Measurements from ENCODE around the gene TCERG1L.

Gene TCERG1L

GRCh38 chr10:131071721-131072120, 239.8 kb downstream of the TCERG1L start:
- DNase-seq (ENCODE audit: low read depth, low spot score) = no peak

DNA sequence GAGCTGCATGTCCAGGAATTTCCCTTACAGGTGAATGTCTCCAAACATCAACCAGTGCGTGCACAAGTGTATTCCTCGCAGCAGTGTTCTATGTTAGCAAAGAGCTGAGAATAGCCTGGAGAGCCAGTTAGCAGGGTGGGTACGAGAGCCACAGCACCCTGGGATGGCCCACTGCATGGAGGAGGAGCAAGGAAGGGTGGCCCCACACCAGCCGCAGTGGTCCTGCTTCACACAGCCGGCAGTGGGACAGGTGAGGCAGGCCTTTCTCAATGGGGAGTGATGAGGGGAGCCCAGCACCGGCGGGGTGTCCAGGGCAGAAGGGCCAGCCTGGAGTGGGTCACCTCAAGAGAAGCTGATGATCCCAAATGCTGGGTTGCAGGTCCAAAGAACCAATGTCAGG, 240.7 kb downstream of the TCERG1L start:
- no peak for DNase-seq (ENCODE audit: low read depth, low spot score)

- no peak for DNase-seq (ENCODE audit: low read depth, low spot score)
These were observed 242.8 kb downstream of the TCERG1L start for GRCh38 chr10:131068760-131069159.

DNA sequence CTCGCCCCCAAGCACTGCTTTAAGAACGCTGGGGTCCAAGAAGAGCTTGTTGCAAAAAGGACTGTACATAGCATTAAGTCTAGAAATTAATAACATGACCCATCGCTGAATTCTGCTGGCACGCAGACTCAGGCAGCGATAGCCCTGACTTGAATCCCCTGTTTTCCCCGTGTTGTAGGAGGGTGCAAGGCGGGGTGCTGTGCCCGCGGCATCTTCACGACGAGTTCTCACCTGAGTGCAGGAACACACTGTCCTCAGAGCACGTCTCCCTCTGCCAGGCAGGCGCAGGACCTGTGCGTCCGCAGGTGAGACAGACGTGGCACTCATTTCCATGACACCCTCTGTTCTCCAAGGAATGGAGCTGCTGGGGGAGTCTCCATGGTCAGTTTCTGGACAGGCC, 243.2 kb downstream of the TCERG1L start:
- no peak for DNase-seq (ENCODE audit: low read depth, low spot score)

DNA sequence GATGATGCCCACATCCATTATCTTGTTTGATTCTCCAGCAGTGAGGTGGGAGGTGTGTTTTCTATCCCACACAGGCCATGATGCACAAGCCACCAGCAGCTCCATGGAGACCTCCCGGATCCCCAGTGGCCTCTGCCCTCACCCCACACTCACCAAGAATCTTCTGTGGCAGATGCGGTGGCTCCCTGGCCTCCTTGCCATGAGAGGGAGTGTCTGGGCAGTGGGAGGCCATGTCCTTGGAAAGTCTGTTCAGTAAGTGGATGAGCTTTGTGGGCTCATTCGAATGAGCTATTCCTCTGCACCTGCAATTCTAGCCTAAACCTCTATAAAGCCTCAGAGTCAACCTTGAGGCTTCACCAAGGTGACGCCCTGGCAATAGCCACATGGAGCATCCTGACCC, 243.8 kb downstream of the TCERG1L start:
- no peak for DNase-seq (ENCODE audit: low read depth, low spot score)

DNA sequence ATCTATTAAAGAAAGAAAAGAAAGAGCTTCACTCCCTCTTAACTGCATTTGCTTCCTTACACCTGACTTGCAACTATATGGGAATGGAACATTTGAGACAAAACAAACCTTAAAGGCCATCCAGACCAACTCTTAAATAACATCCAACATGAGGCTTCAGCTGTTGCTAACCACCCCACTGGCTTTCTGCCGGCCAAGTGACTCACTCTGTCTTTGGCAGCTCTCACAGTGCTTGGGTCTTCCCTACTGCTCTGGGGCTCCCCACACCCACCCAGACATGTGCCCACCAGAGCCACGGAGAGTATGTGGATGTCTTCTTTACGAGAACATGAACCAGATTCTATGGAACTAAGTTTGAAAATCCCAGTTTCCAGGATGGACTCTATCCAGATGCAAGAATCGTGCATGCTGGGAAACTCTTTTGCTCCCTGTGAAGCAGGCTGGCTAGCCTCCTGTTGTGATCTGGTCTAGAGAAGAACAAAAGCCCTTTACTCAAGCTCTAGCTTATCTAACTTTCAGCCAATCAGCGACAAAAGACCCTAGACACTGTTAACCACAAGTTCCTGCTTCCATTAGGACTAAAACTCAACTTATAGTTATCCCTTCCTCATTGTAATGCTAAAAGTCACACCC, 245.7 kb downstream of the TCERG1L start:
- DNase-seq (ENCODE audit: low read depth, low spot score) = no peak

GRCh38 chr10:131063311-131063710, 248.2 kb downstream of the TCERG1L start:
- DNase-seq (ENCODE audit: low read depth, low spot score) = no peak

GRCh38 chr10:131062621-131063260, 248.8 kb downstream of the TCERG1L start:
- no peak for DNase-seq (ENCODE audit: low read depth, low spot score)

GRCh38 chr10:131061216-131061615, 250.3 kb downstream of the TCERG1L start:
- DNase-seq (ENCODE audit: low read depth, low spot score) = no peak

GRCh38 chr10:131059881-131060280, 251.6 kb downstream of the TCERG1L start:
- DNase-seq (ENCODE audit: low read depth, low spot score) = no peak

- no peak for DNase-seq (ENCODE audit: low read depth, low spot score)
These were observed 252.7 kb downstream of the TCERG1L start for GRCh38 chr10:131058799-131059198.

GRCh38 chr10:131056781-131057180, 254.7 kb downstream of the TCERG1L start:
- no peak for DNase-seq (ENCODE audit: low read depth, low spot score)

- no peak for DNase-seq (ENCODE audit: low read depth, low spot score)
These were observed 255.4 kb downstream of the TCERG1L start for GRCh38 chr10:131056091-131056579.

DNA sequence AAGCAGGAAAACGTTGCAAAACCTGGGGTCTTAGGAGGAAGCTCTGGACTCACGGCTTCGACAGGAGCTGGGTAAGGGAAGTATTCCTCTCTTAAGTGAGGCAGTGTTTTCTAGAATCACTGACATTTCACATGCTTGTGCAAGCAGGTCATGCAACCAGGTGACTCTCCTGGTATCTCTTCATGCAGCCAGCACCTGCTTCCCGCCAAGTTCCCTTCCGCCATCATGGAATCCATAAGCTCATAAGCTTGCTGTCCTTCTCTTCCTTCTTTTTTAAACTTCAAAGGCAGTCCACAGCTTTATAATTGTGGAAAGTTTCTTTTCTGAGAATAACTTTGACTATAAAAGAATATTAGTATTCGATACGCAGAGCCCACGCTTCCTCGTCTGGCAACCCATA, 256.1 kb downstream of the TCERG1L start:
- no peak for DNase-seq (ENCODE audit: low read depth, low spot score)

DNA sequence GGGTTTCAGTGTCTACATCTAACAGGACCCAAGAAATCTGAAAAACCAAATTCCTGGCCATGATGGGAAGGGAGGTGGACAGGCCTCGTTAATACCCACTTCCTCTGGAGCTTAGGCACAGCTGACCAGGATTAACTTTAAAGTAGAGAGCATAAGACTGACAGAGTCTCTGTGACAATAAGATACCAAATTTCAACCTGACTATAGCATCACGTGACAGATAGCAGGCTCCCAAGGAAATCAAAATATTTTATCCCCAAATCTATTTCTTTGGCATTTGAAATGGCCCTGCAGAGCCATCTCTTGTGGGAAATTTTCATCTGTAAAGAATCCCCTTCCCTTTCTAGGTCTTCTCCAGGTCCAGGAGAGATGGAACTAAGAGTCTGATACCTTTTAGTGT, 258.3 kb downstream of the TCERG1L start:
- no peak for DNase-seq (ENCODE audit: low read depth, low spot score)

DNA sequence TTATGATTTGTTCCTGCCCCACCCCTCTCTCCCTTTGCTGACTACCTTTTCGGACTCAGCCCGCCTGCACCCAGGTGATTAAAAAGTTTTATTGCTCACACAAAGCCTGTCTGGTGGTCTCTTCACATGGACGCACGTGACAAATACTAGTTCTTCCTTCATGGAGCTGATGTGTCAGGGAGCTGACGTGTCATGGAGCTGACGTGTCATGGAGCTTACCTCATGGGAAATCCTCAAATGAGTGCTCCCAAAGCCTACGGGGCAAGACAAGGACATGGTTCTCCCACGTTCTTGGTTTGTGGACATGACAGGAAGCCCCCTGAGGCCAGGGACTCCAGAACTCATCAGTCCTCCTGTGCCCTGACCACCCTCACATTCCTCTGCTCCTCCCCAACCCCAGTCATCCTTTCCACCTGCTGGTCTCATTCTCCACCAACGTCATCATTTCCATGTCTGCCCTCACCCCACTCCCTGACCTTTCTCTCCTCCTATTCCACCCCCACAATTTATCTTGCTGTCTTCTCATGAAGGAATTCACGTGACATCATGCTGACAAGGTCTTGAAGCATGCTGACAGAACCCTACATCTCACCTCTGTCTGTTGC, 261.3 kb downstream of the TCERG1L start:
- DNase-seq (ENCODE audit: low read depth, low spot score) = no peak

GRCh38 chr10:131049016-131049415, 262.5 kb downstream of the TCERG1L start:
- peak; percentile 25 for DNase-seq (ENCODE audit: low read depth, low spot score)

DNA sequence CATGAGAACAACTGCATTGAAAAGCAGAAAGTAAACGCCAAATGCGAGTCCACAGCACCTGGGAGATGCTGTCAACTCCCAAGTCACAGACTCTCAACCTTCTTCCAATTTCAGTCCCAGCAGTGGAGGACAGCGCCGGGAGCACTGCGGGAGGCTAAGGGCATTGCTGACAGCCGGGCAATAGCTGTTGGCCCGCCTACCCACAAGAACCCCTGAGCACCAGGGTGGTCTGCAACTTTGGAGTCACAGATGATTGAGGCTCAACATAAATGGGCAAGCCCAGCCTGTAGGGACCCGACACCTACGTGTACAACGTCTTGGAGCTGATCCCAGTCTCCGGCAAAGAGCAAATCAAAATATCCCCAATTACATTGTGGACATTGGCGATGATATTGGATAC, 262.9 kb downstream of the TCERG1L start:
- DNase-seq (ENCODE audit: low read depth, low spot score) = no peak

- DNase-seq (ENCODE audit: low read depth, low spot score) = no peak
These were observed 264.0 kb downstream of the TCERG1L start for GRCh38 chr10:131047501-131047900.

DNA sequence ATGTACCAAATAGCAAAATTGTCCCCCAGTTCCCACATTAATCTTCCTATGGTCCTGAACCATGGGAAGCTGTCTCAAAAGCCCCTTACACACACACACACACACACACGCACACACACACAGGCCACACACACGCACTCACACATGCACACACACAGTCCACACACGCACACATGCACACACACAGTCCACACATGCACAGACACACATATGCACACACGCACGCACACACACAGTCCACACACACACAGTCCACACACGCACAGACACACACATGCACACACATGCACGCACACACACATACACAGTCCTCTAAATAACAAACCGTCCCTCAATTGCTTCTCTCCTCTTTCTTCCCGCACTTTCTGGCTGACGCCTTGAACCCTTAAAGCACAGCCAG, 265.3 kb downstream of the TCERG1L start:
- DNase-seq (ENCODE audit: low read depth, low spot score) = no peak

- no peak for DNase-seq (ENCODE audit: low read depth, low spot score)
These were observed 267.0 kb downstream of the TCERG1L start for GRCh38 chr10:131044379-131045111.

GRCh38 chr10:131043039-131043691, 268.4 kb downstream of the TCERG1L start:
- no peak for DNase-seq (ENCODE audit: low read depth, low spot score)

All from iPS DF 19.7 (cell line).